OCI-LY3 (cell line): ENCODE results near the gene VPS8.
A peak's percentile ranks its signal among the peaks of the same experiment; 100 is the strongest.

ENCODE experiments used
- H2AFZ ChIP-seq: fragments of 200-600, 300-600 bp; shearing (Covaris generic); 2 replicates; pipeline ENCODE4 v1.6.0; 2014; ENCODE audit warnings: antibody characterized with exemption, low read depth, low read length
- H3K27ac ChIP-seq: fragments of 200-600, 300-600 bp; sonication (generic); 2 replicates; pipeline ENCODE4 v1.5.1; 2014; ENCODE audit warnings: mild to moderate bottlenecking, low read length, moderate library complexity, mixed read lengths
- H3K27me3 ChIP-seq: fragments of 200-600, 300-600 bp; sonication (generic); 2 replicates; pipeline ENCODE4 v1.6.1; 2014; ENCODE audit warnings: low read depth, low read length, mixed read lengths
- H3K36me3 ChIP-seq: fragments of 200-600, 300-600 bp; sonication (generic); replicated peaks from 2 replicates; pipeline ENCODE3; 2014; ENCODE audit warnings: low read depth, low read length, mixed read lengths
- H3K4me1 ChIP-seq: fragments of 300-600, 200-600 bp; sonication (generic); 2 replicates; pipeline ENCODE4 v1.6.1; 2014; ENCODE audit warnings: low read length, mixed read lengths
- H3K4me2 ChIP-seq: fragments of 200-600, 300-600 bp; sonication (generic); 2 replicates; pipeline ENCODE4 v1.6.1; 2014; ENCODE audit warnings: low read length, mixed read lengths
- H3K4me3 ChIP-seq: fragments of 300-600, 200-600 bp; sonication (generic); 2 replicates; pipeline ENCODE4 v1.5.1; 2014; ENCODE audit warnings: antibody characterized with exemption, mild to moderate bottlenecking, low read length, moderate library complexity
- H3K79me2 ChIP-seq: fragments of 300-600, 200-600 bp; shearing (Covaris generic); 2 replicates; pipeline ENCODE4 v1.6.1; 2014; ENCODE audit warnings: mild to moderate bottlenecking, low read length, mixed read lengths
- H3K9ac ChIP-seq: fragments of 300-600, 200-600 bp; shearing (Covaris generic); 2 replicates; pipeline ENCODE4 v1.6.0; 2014; ENCODE audit warnings: mild to moderate bottlenecking, low read length, moderate library complexity
- H3K9me3 ChIP-seq: fragments of 200-600, 300-600 bp; shearing (Covaris generic); 2 replicates; pipeline ENCODE4 v1.6.1; 2014; ENCODE audit warnings: low read length, mixed read lengths; ENCODE audit not compliant: insufficient read depth
- H4K20me1 ChIP-seq: fragments of 200-600, 300-600 bp; sonication (generic); 2 replicates; pipeline ENCODE4 v1.6.1; 2016; ENCODE audit warnings: low read length, mixed read lengths; ENCODE audit not compliant: insufficient read depth
- CTCF ChIP-seq: fragments of 200-600, 300-600 bp; sonication (generic); IDR thresholded peaks from 2 replicates; pipeline ENCODE4 v1.5.1; 2014; ENCODE audit warnings: antibody characterized with exemption, low read length, low read depth
- EZH2phosphoT487 ChIP-seq: fragments of 200-600 bp; shearing (Covaris generic); IDR thresholded peaks from 2 replicates; pipeline ENCODE4 v1.6.1; 2018; ENCODE audit warnings: antibody characterized with exemption, mixed run types, low read depth

The VPS8 gene

DNA sequence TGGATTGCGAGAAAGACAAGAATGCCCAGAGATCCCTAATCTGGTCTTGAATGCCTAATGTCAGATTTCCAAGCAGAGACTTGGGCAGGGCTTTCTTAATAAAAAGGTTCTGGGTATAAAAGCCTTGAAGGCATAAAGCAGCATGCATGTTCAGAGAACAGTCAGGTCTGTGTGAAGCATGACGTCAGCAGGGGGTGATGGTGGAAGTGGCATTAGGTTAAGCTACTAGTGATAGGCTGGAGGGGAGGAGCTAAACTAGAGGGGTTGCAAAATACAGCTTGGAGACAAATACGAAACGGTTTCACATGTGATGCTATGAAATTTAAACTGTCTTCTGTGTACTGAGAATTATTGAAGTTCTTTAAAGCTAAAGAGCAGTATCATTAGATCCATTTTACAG is 125.6 kb downstream of the VPS8 start:
- no peak overlapping the region for H3K4me3 ChIP-seq
- no peaks in the 10 kb centered on the region for H3K9me3 ChIP-seq
- H2AFZ ChIP-seq = no peak overlapping the region
- H3K4me2 ChIP-seq = no peak overlapping the region
- H3K9ac ChIP-seq = no peak overlapping the region
- no peaks in the 10 kb centered on the region for H3K27me3 ChIP-seq
- no peak for TF ChIP-seq EZH2phosphoT487
- no peak for TF ChIP-seq CTCF
- H3K36me3 ChIP-seq = no peaks in the 10 kb centered on the region
- no peak overlapping the region for H3K27ac ChIP-seq
- no peaks in the 10 kb centered on the region for H3K79me2 ChIP-seq
- H4K20me1 ChIP-seq = no peaks in the 10 kb centered on the region
- peaks cover 2% of the 10 kb centered on the region for H3K4me1 ChIP-seq

DNA sequence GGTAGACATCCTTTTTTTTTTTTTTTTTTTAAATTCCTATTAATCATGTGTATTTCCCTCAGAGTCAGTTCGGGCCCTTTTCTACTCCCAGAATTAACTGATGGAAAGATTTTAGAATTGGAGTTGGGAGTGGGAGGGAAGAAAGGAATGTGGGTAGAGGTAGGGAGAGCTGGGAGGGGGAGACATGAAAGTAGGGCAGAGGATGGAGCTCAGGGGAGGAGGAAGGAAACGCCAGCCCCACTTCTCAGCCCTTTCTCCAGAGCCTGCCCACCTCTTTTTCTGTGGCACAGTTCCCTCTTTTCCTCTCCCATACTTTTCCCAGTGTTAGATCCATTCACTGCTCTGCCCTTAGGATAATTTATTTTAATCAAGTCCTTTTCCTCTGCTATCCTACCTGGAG is 129.4 kb downstream of the VPS8 start:
- TF ChIP-seq EZH2phosphoT487 (no peak), CTCF (no peak)
- Histone ChIP-seq H3K4me1 (peaks cover 9% of the 10 kb centered on the region), H2AFZ (no peak overlapping the region), H3K9ac (no peak overlapping the region), H3K9me3 (no peaks in the 10 kb centered on the region), H3K36me3 (peaks cover 6% of the 10 kb centered on the region), H3K27me3 (no peaks in the 10 kb centered on the region), H3K4me2 (no peak overlapping the region), H3K79me2 (no peaks in the 10 kb centered on the region), H3K4me3 (no peak overlapping the region), H3K27ac (no peak overlapping the region), H4K20me1 (no peaks in the 10 kb centered on the region)

GRCh38 chr3:184942735-184943134 is 130.8 kb downstream of the VPS8 start:
- no peak overlapping the region for H3K4me3 ChIP-seq
- TF ChIP-seq EZH2phosphoT487 (no peak), CTCF (no peak)
- H4K20me1 ChIP-seq = no peaks in the 10 kb centered on the region
- H3K79me2 ChIP-seq = no peaks in the 10 kb centered on the region
- no peaks in the 10 kb centered on the region for H3K27me3 ChIP-seq
- no peak overlapping the region for H2AFZ ChIP-seq
- H3K4me1 ChIP-seq = peaks cover 9% of the 10 kb centered on the region
- H3K9me3 ChIP-seq = no peaks in the 10 kb centered on the region
- no peak overlapping the region for H3K27ac ChIP-seq
- H3K4me2 ChIP-seq = peak overlapping the region; percentile 40
- H3K36me3 ChIP-seq = peaks cover 6% of the 10 kb centered on the region
- H3K9ac ChIP-seq = no peak overlapping the region

GRCh38 chr3:184944241-184944640 is 132.3 kb downstream of the VPS8 start:
- H3K4me2 ChIP-seq = no peak overlapping the region
- no peaks in the 10 kb centered on the region for H4K20me1 ChIP-seq
- H2AFZ ChIP-seq = no peak overlapping the region
- TF ChIP-seq EZH2phosphoT487 = no peak
- no peak for TF ChIP-seq CTCF
- H3K4me1 ChIP-seq = peaks cover 9% of the 10 kb centered on the region
- no peak overlapping the region for H3K27ac ChIP-seq
- no peaks in the 10 kb centered on the region for H3K79me2 ChIP-seq
- peaks cover 6% of the 10 kb centered on the region for H3K36me3 ChIP-seq
- H3K27me3 ChIP-seq = no peaks in the 10 kb centered on the region
- H3K4me3 ChIP-seq = no peak overlapping the region
- no peaks in the 10 kb centered on the region for H3K9me3 ChIP-seq
- no peak overlapping the region for H3K9ac ChIP-seq
